Measurements from ENCODE around the gene UNC5B.

The UNC5B gene

DNA sequence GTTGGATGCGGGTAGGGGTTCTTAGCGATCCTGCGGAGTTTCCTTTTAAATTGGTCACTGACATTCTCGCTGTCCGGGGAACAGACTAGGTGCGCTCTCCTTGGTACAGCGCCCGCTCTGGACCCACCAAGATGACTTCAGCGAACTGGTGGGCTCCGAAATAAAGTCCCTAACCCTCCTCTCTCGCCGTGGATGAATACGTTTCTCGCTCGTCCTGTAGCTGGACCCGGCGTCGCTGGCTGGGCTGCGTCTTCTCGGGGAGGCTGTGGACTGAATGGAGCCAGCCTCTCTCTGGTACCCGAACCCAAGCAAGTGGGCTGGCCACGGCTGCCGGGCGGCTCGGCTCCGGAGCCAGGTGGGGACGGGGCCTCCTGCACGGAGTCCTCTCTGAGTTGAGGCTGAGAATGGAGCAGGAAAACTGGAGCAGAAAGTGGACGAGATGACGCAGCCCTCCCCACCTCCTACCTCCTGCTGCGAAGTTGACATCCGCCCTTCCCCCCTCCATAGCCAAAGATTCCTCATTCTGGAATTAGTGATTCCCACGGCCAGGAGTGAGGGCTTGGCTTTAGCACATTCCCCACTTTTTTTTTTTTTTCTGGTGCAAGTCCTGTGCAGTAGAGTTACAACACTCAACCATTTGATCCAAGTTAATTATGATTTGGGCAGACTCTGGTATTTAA is 1.5 kb downstream of the UNC5B start:
- H3K27ac ChIP-seq: no peak overlapping the region
- no peak for TF ChIP-seq ZFX (IDR thresholded peaks at IDR 0.05)
- TF ChIP-seq, protein P1, sequence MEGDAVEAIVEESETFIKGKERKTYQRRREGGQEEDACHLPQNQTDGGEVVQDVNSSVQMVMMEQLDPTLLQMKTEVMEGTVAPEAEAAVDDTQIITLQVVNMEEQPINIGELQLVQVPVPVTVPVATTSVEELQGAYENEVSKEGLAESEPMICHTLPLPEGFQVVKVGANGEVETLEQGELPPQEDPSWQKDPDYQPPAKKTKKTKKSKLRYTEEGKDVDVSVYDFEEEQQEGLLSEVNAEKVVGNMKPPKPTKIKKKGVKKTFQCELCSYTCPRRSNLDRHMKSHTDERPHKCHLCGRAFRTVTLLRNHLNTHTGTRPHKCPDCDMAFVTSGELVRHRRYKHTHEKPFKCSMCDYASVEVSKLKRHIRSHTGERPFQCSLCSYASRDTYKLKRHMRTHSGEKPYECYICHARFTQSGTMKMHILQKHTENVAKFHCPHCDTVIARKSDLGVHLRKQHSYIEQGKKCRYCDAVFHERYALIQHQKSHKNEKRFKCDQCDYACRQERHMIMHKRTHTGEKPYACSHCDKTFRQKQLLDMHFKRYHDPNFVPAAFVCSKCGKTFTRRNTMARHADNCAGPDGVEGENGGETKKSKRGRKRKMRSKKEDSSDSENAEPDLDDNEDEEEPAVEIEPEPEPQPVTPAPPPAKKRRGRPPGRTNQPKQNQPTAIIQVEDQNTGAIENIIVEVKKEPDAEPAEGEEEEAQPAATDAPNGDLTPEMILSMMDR (conservative IDR thresholded peaks at IDR 0.05): no peak

GRCh38 chr10:71214641-71215559 is 2.5 kb downstream of the UNC5B start:
- TF ChIP-seq, protein P1 (conservative IDR thresholded peaks at IDR 0.05): no peak
- TF ChIP-seq ZFX (IDR thresholded peaks at IDR 0.05): no peak

GRCh38 chr10:71216363-71216695 is 4.0 kb downstream of the UNC5B start:
- no peak overlapping the region for H3K27ac ChIP-seq
- no peak for TF ChIP-seq ZFX (IDR thresholded peaks at IDR 0.05)
- TF ChIP-seq, protein P1 (conservative IDR thresholded peaks at IDR 0.05): no peak

More at GRCh38 chr10:71214641-71215559, 2.5 kb downstream of the UNC5B start:
- H3K27ac ChIP-seq: no peak overlapping the region

DNA sequence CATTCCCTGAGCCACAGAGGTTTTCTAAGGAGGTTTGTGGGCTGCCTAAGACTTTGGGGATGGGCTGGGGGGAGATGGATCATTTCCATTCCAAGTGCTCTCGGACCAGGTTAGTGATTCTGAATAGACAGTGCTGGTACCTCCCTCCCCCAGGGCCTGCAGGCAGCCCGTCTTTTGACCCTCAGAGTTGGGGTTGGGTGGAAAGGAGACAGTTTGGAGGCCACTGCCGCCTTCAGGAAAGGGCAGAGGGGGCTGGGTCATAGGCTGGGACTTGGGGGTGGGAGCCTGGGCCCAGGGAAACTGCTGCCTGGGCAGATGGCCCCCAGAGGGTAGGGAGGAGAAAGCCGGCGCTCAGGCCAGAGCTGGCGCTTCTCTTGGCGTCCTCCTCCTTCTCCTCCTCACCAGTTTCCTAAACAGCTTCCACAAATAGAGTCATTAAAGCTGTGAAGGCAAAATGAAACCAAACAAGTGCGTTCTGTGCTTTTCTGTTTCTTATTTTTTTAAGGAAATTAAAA is 4.4 kb downstream of the UNC5B start:
- TF ChIP-seq, protein P1 (conservative IDR thresholded peaks at IDR 0.05): no peak
- TF ChIP-seq ZFX (IDR thresholded peaks at IDR 0.05): no peak
- H3K27ac ChIP-seq: no peak overlapping the region

GRCh38 chr10:71217266-71218045 is 5.1 kb downstream of the UNC5B start:
- TF ChIP-seq ZFX (IDR thresholded peaks at IDR 0.05): no peak
- TF ChIP-seq, protein P1 (conservative IDR thresholded peaks at IDR 0.05): no peak
- H3K27ac ChIP-seq: no peak overlapping the region

DNA sequence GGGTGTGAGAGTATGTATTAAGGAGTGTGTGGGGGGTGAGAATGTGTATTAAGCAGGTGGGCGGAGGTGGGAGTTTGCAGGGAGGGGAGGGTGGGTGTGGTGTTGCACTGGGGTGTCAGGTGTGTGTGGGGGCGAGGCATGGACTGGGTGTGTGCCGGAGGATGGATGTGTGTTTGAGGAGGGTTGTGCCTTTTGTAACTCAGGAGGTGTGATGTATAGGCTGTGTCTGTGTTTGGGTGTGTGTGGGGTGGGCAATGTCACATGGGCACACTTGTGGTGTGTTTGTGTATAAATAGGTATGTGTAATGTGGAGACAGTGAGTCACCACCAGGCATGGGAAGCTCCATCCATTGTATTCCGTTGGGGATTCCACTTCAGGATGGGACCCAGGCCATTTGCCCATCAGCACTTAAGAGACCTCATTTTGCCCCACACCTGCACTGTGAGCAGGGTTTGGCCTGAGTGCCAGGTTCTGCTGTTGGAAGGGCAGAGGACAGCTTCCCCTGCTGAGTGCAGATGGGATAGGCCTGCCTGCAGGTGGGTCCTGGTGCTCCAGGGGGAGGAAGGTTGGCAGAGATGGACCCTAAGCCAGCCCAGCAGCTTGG is 5.8 kb downstream of the UNC5B start:
- H3K27ac ChIP-seq: no peak overlapping the region
- TF ChIP-seq, protein P1 (conservative IDR thresholded peaks at IDR 0.05): no peak
- no peak for TF ChIP-seq ZFX (IDR thresholded peaks at IDR 0.05)
